Thyroid gland (tissue), 4 donors: ENCODE measurements around the gene CCDC9B.

Source experiments
- POLR2A ChIP-seq, 2 donors: fragments of 450-650 bp; IDR thresholded peaks; one replicate each; pipeline ENCODE4 v1.6.1; 2017; ENCODE audit warnings: antibody characterized with exemption in 2 of 2, mild to moderate bottlenecking in 2 of 2, moderate library complexity in 1 of 2
- TF ChIP-seq, protein P1 (sequence below), 6 experiments: fragments of 200-600 bp in 3 of 6; fragments of 450-650 bp in 3 of 6; sonication (generic) in 3 of 6; IDR thresholded peaks; one replicate each; pipeline ENCODE4 v1.5.1; 2016 to 2019; ENCODE audit warnings: antibody characterized with exemption in 6 of 6, mild to moderate bottlenecking in 2 of 6, inconsistent platforms in 1 of 6, moderate library complexity in 1 of 6

DNA sequence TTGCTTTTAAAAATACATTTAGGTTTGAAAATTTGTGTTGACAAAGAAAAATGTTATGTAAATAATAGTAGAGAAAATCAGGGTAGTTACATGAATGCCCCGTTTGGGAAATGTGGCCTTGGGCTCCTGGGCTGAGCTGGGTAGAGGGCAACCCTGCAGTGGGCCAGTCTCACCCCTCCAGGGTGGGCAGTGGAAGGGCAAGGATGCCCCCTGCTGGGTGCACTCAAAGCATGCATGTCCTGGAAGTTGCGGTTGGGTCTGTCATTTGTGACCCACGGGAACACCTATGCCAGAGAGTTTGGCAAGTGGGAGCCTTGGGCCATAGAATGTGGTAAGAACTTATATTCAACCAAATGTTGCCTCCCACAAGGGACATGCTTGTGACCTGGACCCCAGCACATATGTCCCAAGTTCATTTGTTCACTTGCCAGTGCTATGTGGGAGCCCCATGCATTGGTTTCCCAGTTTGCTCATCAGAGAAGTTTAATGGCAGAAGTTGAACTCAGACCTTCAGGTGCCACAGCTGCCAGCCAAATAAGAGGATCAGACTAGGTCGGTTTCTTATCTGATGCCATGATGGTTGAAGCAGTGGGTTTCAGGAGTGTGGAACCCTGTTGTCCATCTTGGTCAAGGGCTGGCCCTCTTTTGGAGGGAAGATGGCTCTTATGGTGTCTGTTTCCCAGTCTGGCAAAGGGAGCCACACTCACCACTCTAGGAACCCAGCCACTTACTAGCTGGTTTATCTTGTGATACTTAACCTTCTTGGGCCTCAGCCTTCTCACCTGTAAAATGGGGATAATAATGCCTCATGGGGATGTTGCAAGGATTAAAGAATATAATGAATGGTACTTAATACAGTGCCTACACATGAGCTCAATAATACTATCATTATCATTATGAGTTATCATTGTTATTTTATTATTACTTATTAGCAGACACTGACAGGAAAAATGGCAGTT, 30.5 kb downstream of the CCDC9B start:
- no peak for TF ChIP-seq POLR2A (IDR thresholded peaks at IDR 0.05)
- TF ChIP-seq, protein P1, sequence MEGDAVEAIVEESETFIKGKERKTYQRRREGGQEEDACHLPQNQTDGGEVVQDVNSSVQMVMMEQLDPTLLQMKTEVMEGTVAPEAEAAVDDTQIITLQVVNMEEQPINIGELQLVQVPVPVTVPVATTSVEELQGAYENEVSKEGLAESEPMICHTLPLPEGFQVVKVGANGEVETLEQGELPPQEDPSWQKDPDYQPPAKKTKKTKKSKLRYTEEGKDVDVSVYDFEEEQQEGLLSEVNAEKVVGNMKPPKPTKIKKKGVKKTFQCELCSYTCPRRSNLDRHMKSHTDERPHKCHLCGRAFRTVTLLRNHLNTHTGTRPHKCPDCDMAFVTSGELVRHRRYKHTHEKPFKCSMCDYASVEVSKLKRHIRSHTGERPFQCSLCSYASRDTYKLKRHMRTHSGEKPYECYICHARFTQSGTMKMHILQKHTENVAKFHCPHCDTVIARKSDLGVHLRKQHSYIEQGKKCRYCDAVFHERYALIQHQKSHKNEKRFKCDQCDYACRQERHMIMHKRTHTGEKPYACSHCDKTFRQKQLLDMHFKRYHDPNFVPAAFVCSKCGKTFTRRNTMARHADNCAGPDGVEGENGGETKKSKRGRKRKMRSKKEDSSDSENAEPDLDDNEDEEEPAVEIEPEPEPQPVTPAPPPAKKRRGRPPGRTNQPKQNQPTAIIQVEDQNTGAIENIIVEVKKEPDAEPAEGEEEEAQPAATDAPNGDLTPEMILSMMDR (IDR thresholded peaks at IDR 0.05): peak; percentile 14 to 67 (median 55)
